ENCODE measurements around the gene POU2F3.

GRCh38 chr11:120229451-120230424 is 10.2 kb upstream of the POU2F3 start:
- TF ChIP-seq CTCF (IDR thresholded peaks at IDR 0.05; ENCODE audit: poor library complexity), result peak; percentile 80
- no peak for TF ChIP-seq EZH2 (IDR thresholded peaks at IDR 0.05; ENCODE audit: borderline replicate concordance)
